HG03139 (cell line): ENCODE measurements around the gene NUAK1.

Experiments
- ATAC-seq: cut with Tn5 transposase; IDR thresholded peaks from one replicate; pipeline ENCODE4 v1.9.1; 2021; ENCODE audit not compliant: unreplicated experiment

NUAK1 gene

GRCh38 chr12:106131676-106132075 is 7.1 kb downstream of the NUAK1 start:
- no peak for ATAC-seq

- no peak for ATAC-seq
Observed at GRCh38 chr12:106130474-106131113, 8.2 kb downstream of the NUAK1 start.

GRCh38 chr12:106128585-106129328 is 10.0 kb downstream of the NUAK1 start:
- no peak for ATAC-seq

- no peak for ATAC-seq
Observed at GRCh38 chr12:106127338-106128126, 11.2 kb downstream of the NUAK1 start.

GRCh38 chr12:106126441-106127337 is 12.1 kb downstream of the NUAK1 start:
- no peak for ATAC-seq

- ATAC-seq, result no peak
Observed at GRCh38 chr12:106125351-106126095, 13.2 kb downstream of the NUAK1 start.

GRCh38 chr12:106123551-106124081 is 15.1 kb downstream of the NUAK1 start:
- no peak for ATAC-seq

GRCh38 chr12:106123110-106123509 is 15.6 kb downstream of the NUAK1 start:
- ATAC-seq, result no peak

- ATAC-seq, result no peak
Observed at GRCh38 chr12:106122004-106122403, 16.8 kb downstream of the NUAK1 start.

- no peak for ATAC-seq
Observed at GRCh38 chr12:106120519-106121105, 18.1 kb downstream of the NUAK1 start.

GRCh38 chr12:106119301-106119700 is 19.5 kb downstream of the NUAK1 start:
- no peak for ATAC-seq

- ATAC-seq, result no peak
Observed at GRCh38 chr12:106118381-106119130, 20.2 kb downstream of the NUAK1 start.

- ATAC-seq, result no peak
Observed at GRCh38 chr12:106115440-106115839, 23.3 kb downstream of the NUAK1 start.

GRCh38 chr12:106114447-106115068 is 24.2 kb downstream of the NUAK1 start:
- ATAC-seq, result no peak

- ATAC-seq, result no peak
Observed at GRCh38 chr12:106113824-106114446, 24.8 kb downstream of the NUAK1 start.

- ATAC-seq, result no peak
Observed at GRCh38 chr12:106113446-106113823, 25.3 kb downstream of the NUAK1 start.

- ATAC-seq, result no peak
Observed at GRCh38 chr12:106113042-106113441, 25.7 kb downstream of the NUAK1 start.
